NCI-H1930 (cell line): ENCODE measurements around the gene RBM33.

ENCODE experiments used
- DNase-seq, 2 experiments: peaks; one replicate each; lab custom pipeline; 2025; lab: John Stamatoyannopoulos, UW

RBM33 gene

DNA sequence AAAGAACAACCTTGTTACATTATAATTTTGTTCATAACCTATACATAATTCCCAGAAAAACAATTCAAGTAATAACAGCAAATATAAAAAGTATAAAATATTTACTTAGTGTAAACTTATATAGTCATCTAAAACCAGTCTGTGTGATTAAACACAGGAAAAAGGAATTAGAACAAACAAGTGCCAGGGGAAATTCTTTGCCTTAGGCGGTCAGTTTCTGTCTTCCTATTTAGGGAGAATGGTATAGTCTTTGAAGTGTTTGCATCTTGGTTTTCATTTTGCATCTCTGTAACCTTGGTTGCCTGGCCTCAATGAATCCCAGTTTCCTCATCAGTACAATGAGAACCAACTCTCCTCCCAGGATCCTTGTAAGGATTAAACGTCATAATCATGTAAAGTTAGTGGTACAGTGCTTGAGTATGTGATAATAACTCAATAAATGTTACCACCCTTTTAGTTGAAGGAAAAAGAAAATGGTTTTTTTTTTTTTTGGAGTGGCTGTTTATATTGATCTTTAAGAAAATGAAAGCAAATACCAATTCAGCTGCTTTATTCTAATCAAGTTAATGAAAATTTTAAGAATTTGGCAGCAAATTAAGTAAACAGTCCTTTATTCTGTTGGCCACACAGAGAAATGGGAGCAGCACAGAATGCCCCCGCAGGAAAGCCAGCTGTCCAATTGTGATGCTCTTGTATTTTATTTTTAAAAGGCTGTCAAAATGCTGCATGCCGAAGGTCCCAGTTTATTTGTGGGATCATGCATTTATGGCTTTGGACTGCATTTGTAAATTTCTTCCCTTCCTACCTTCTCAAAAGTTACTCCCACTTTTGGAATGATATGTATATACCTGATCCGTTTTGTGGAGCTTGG is 106.0 kb downstream of the RBM33 start:
- DNase-seq: no peak

GRCh38 chr7:155751409-155751808 is 106.9 kb downstream of the RBM33 start:
- DNase-seq: no peak

DNA sequence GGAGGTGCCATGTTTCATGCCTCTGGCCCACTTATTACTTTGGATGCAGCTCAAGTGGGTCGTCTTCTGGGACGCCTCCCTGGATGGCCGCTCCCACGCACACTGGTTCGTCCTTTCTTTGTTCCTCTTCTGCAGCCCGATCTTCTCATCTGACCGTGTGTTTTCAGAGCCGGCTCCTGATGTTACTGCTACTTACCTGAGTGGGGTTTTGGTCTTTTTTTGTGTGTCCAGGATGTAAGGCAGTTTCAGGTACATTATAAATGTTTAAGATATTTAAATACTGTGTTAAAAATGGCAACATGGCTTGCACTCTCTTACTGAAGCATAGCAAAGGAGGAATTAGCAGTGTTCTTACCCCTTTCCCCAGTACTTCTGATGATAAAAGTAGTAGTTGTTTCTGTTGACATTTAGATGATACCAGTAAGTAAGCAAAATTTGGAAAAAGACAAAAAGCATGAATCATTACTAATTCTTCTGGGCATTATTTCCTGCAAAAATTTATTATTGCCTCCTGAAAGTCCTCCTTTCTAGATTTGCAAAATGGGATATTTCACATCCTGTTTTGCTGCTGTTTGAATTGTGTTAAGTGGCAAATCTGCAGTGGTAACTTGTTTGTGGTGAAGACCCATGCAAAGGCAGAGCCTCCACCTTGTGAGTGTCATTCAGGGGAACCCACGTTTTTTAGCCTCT is 108.4 kb downstream of the RBM33 start:
- DNase-seq: no peak

DNA sequence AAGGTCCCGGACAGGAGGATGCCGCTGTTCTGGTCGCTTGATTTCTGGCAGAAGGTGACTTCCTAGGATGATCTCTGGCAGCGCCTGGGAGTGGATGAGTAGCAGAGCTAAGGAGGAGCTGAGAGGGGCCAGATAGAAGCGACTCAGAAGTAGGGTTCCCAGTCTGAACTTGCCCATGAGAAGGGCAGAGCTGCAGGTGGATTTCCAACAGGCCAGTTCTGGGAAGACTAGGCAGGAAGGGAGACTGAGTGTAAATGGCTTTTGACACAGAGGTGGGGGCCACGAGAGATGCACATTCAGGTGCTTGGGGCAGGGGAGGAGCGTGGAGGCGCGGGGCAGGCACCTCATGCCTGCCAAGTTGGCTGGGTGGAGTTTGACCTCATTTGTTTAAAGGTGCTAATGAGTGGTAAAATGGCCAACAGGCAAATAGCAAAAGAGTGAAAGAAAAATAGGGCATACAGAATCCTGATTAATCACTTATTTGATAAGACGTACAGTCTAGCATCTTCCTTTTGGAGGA is 109.0 kb downstream of the RBM33 start:
- DNase-seq: no peak

GRCh38 chr7:155754165-155754564 is 109.7 kb downstream of the RBM33 start:
- DNase-seq: no peak

GRCh38 chr7:155755026-155755425 is 110.6 kb downstream of the RBM33 start:
- no peak for DNase-seq

- no peak for DNase-seq
Measured at GRCh38 chr7:155756322-155756721, 111.9 kb downstream of the RBM33 start.

DNA sequence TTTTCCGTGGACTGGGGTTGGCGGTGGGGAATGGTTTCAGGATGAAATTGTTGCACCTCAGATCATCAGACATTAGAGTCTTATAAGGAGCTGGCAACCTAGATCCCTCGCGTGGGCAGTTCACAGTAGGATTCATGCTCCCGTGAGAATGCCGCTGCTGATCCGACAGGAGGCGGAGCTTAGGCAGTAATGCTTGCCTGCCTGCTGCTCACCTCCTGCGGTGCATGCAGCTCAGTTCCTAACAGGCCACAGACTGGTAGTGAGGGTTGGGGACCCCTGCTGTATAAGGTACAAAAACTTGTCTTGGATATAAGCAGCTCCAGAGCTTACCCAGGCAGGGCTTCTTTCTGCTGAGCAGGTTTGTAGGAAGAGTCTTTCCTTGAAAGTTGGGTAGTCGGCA is 113.9 kb downstream of the RBM33 start:
- no peak for DNase-seq

DNA sequence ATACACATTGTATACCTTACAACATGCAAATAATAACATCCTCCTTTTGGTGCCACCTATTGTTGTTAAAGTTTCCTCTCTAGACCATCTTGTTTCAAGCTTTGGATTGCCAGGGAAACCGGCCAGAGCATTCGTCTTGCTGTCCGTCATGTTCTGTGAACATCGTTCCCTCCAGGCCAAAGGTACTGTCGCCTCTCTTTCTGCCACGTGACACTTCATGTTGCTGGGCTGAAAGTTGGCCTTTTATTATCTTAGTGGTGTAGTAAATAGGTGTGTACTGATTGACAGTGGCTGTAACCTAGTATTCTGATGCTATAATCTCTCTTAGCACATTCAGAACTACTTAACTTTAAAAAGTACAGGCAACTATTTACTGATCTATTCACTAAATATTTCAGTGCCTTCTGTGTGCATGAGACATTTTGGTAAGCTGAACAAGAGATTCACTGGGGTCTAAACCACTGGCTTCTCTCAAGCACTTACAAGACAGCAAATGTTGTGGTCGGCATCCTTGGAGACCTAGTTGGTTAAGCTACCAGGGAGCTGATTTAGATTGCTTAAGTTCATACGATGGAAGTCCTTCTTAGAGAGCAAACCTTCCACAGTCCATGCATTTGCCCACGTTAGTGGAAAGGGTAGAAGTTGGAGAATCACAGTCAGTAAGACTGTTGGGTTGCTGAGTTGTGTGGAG is 115.4 kb downstream of the RBM33 start:
- DNase-seq: no peak

DNA sequence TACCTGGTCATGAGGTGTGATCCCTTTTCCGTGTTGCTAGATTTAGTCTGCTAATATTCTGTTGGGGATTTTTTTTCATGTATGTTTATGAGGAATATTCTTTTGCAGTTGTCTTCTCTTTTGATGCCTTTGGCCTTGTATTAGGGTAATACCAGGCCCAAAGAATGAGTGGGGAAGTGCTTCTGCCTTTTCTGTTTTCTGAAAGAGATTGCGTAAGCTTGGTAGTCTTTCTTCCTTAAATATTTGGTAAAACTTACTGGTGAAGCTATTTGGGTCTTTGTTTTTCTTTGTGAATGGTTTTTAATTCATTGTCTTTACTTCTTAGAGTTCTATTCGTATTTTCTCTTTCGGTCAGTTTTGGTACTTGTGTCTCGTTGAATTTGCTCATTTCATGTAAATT is 116.7 kb downstream of the RBM33 start:
- no peak for DNase-seq

- DNase-seq: no peak
Measured at GRCh38 chr7:155762036-155762435, 117.6 kb downstream of the RBM33 start.

DNA sequence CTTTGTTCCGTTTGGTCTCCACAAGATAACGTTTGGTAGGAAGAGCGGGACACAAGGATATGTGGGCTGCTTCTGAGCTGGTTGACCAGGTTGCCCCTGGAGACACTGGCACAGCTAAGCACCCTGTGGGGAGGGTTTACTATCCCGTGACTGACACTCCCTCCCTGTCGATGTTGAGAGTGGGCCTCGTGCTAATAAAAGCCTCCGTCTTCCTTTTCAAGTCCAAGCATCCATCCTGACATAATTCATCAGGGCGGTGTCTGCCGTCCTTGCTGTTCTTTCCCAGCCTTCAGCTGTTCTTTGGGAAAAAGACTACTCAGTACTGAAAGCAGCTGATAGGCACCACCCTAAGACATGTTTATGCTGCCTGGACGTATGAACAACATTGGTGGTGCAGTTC is 118.2 kb downstream of the RBM33 start:
- no peak for DNase-seq

DNA sequence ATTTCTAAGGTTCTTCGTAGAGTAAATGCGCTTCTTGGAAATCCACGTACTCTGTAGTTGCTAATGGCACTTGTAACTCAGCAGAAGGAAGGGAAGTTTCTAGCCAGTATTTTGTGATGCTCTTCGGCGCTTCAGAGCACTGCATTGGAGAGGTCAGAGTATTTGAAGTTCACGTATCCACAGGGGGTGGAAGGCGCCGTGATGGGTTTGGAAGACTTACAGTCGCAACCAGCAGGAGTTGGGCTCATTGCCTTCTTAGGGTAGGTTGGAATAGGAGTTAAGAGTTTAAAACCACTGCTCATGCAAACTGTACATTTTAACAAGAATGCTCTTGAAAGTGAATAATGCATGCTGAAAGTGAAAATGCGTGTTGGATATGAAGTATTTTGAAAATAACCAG is 118.7 kb downstream of the RBM33 start:
- DNase-seq: no peak

DNA sequence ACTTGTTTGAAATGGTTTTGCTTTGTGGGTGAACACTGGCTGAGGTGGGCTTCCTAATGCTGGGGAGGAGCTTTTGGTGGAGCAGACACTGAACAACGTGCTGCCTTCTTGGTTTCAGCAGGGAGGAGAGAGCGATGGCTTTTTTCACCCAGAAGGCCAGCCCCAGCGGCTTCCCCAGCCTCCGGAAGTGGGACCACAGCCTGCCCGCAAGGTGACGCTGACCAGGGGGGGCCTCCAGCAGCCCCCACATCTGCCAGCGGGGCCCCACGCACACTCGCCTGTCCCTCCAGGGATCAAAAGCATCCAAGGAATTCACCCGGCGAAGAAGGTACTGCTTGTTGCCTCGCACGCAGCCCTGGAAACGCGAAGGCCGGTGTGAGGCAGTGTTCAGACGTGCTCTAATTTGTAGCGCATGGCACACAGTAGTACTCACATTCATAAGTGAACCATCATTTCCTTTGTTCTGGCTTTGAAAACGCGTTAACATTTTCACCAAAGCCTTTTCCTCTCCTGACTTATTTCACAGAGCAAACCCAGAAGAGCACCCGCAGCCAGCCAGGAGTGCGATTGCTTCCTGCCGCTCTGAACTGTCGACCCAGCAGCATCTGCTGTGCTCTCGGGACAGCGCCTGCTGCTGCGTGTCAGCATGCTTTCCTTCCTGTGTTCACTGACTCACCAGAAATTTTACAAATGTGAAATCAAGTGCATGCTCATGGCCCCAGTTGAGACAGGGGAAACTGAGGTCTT is 119.4 kb downstream of the RBM33 start:
- DNase-seq: no peak

DNA sequence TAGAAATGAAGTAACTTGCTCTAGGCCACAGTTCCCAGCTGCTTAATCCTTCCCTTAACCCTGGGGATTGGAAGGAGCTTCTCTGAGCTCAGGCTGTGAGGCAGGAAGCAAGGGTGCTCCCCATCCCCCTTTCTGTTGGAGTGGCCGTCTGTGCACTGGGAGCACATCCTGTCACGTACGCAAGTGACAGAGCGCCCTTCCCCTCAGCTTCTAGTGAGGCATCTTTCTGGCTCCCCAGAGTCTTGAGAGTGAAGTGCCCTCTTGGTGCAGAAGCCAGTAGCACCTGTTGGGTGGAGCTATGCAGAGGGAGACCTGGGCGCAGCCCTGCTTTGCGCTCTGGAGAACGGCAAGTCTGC is 120.0 kb downstream of the RBM33 start:
- no peak for DNase-seq

- no peak for DNase-seq
Measured at GRCh38 chr7:155765458-155765857, 121.0 kb downstream of the RBM33 start.

GRCh38 chr7:155766386-155766785 is 121.9 kb downstream of the RBM33 start:
- no peak for DNase-seq

GRCh38 chr7:155766966-155767916 is 122.8 kb downstream of the RBM33 start:
- DNase-seq: no peak

DNA sequence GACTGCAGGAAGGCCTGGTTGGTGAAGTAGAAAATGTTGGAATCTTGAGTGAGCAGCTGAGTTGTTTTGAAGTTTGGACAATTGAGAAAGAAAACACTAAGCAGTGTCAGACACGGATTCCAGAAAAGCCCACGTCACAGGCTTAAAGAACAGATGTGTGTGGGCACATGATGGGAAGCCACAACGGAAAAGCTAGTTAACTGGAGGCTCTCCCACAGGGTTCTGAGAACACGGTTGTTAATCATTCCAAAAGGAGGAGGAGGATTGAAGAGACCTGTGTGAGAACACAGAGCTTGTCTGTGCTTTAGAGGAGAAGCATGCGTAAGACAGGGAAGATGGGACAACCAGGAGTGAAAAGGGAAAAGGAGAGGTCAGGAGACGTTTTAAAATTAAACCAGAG is 125.2 kb downstream of the RBM33 start:
- no peak for DNase-seq

- DNase-seq: no peak
Measured at GRCh38 chr7:155770241-155770640, 125.8 kb downstream of the RBM33 start.

- no peak for DNase-seq
Measured at GRCh38 chr7:155773531-155773930, 129.1 kb downstream of the RBM33 start.
